Aorta (tissue), 5 donors: ENCODE measurements around the gene COA7. TPM values are rescaled to one million over a fixed set of nuclear protein-coding genes. Genes with fewer than 3 reads are reported as not detected.
"Not testable (repeated sequence)": the region's sequence is repeated elsewhere in the genome, so short reads cannot be mapped to it uniquely, and the experiment has no call there.

Source experiments
- ATAC-seq: fragments of 200-7000 bp; cut with Tn5 transposase; one replicate; pipeline ENCODE4 v1.9.1; 2022; ENCODE audit warnings: moderate library complexity; ENCODE audit not compliant: low FRiP score
- DNase-seq, 2 donors: peaks; one replicate each; pipeline ENCODE4 v3.0.0-alpha.2; 2020
- H3K27ac ChIP-seq, 2 donors: one replicate each; pipeline ENCODE4 v1.5.1; 2013; ENCODE audit warnings: low read length in 2 of 2, mild to moderate bottlenecking in 2 of 2, moderate library complexity in 2 of 2, control low read depth in 1 of 2, inconsistent platforms in 1 of 2, low read depth in 1 of 2
- H3K27me3 ChIP-seq, 2 donors: one replicate each; pipeline ENCODE4 v1.6.1; 2013; ENCODE audit warnings: control low read depth in 1 of 2, low read length in 1 of 2, mild to moderate bottlenecking in 1 of 2, moderate library complexity in 1 of 2; ENCODE audit not compliant: insufficient read depth in 2 of 2, control insufficient read depth in 1 of 2
- H3K36me3 ChIP-seq, 2 donors: one replicate each; pipeline ENCODE4 v1.6.1; 2013; ENCODE audit warnings: control low read depth in 1 of 2, low read length in 1 of 2, mild to moderate bottlenecking in 1 of 2; ENCODE audit not compliant: insufficient read depth in 2 of 2, control insufficient read depth in 1 of 2
- H3K4me1 ChIP-seq, 2 donors: one replicate each; pipeline ENCODE4 v1.6.1; 2013; ENCODE audit warnings: low read length in 2 of 2, control low read depth in 1 of 2, mild to moderate bottlenecking in 1 of 2, moderate library complexity in 1 of 2; ENCODE audit not compliant: insufficient read depth in 2 of 2, control insufficient read depth in 1 of 2
- H3K4me3 ChIP-seq, 2 donors: one replicate each; pipeline ENCODE4 v1.5.1; 2013; ENCODE audit warnings: low read length in 2 of 2, control low read depth in 1 of 2, mild to moderate bottlenecking in 1 of 2
- H3K9me3 ChIP-seq: one replicate; pipeline ENCODE4 v1.6.1; 2013; ENCODE audit warnings: mild to moderate bottlenecking, low read length; ENCODE audit not compliant: control insufficient read depth
- WGBS, 2 donors: extraction: QIAGEN DNeasy Blood & Tissue Kit; methylation state at CpG; one replicate each; pipeline ENCODE4 v1.1.7; 2013; 5-methylcytosine and 5-hydroxymethylcytosine counted together
- intact Hi-C, 2 donors: fragments of 100-400 bp; cut with DNase I; formaldehyde crosslinking; loops; one replicate each; pipeline versions ENCODE4 v1.14.2 to v1.15.0; 2022
- polyA plus RNA-seq, 2 donors: library from polyadenylated mRNA; stranded (reverse); fragments of 200-250 nt; gene quantifications; one replicate each; pipeline ENCODE4 v1.2.3, GENCODE V29; 2013
- total RNA-seq, 2 donors: library from RNA; stranded (reverse); fragmentation: NEBNext Ultra II Directional; extraction: Animal tissue kit (Norgen Biotek cat#: 25700); gene quantifications; one replicate each; pipeline ENCODE4 v1.2.1, GENCODE V29; 2021
- donor health status: healthy with polysubstance abuse.
- donor health status: Bipolar disorder and iron deficiency.
- donor health status: DM: no; HTN: no; CAD: no.
- donor health status: DM: no; HTN: no; CAD: no.
- donor health status: DM: yes; HTN: yes; CAD: no.

COA7 gene
- total and polyA plus RNA-seq, 4 donors, result 3.2 to 10.5 (median 7.5) TPM

DNA sequence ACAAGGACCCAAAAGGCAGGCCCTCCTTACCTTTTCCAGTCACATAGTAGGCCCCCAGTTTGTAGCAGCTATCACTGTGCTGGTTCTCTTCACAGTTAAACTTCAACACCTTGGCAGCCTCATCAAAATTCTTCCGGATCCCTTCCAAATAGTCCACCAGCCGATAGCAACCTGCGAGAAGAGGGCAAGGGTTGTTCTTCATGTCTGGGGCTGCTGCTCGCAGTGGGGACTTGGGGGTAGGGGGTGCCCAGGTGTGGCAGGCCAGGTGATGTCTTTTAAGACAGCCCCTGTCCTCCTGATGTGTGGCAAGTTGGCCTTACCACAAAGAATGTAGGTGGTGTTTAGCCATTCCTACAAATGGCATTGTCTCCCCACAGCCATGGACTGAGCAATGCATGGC is 5.5 kb downstream of the COA7 start:
- Histone ChIP-seq H3K9me3 (no peaks in the 10 kb centered on the region), H3K4me1 (no peaks in the 10 kb centered on the region), H3K36me3 (peaks cover 0 to 3% of the 10 kb centered on the region in 2 donors), H3K27ac (no peak overlapping the region), H3K4me3 (no peak overlapping the region), H3K27me3 (no peaks in the 10 kb centered on the region)
- ATAC-seq, result no peak
- DNase-seq, result no peak
- 95 to 99% methylated on average over 4 of the region's 4 CpGs for WGBS, 2 donors
- intact Hi-C loops, result loop anchor here in 1 of 2 donors (10.0 kb wide), 1 partner anchor 138 kb away; the partner anchor contains the start of gene TUT4

DNA sequence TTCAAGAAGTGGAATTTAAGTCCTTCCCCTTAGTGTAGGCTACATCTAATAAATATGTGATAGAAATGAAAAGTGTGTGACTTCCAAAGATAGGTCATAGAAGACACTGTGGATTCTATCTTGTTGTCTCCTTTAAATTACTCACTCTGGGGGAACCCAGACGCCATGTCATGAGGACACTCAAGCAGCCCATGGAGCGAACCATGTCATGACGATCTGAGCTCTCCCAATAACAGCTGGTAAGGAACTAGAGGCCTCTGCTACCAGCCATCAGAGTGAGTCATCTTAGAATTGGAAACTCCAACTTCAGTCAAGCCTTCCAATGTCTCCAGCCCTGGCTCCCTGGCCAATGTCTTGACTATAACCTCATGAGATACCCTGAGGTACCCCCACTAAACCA is 6.3 kb downstream of the COA7 start:
- Histone ChIP-seq H3K4me3 (no peak overlapping the region), H3K4me1 (no peaks in the 10 kb centered on the region), H3K9me3 (no peaks in the 10 kb centered on the region), H3K27ac (no peak overlapping the region), H3K36me3 (peaks cover 0 to 6% of the 10 kb centered on the region in 2 donors), H3K27me3 (no peaks in the 10 kb centered on the region)
- DNase-seq (no peak), ATAC-seq (no peak)
- WGBS, 2 donors, result 96% methylated on average over 3 of the region's 3 CpGs
- intact Hi-C loops, result loop anchor here in 1 of 2 donors (10.0 kb wide), 1 partner anchor 137 kb away; the partner anchor contains the start of gene TUT4

DNA sequence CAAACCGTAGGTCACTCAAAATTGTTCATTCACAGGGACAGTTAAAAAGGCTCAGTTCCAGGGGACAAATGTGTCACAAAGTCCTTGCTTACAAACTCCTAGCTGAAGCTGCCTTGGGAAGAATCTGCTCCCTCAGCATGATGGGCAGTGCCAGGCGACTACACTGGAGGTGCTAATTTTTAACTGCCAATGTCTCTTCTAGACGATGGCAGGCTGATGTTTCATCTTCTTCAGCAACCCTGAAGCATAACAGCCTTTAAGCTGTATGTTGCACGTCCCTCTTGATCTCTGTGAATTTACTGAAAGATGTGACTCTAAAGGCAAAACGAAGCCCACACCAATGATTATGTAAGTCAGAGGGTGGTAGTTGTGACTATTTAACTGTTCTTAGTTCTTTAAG is 11.3 kb downstream of the COA7 start:
- DNase-seq (no peak), ATAC-seq (no peak)
- Histone ChIP-seq H3K4me1 (no peaks in the 10 kb centered on the region), H3K36me3 (peaks cover 0 to 4% of the 10 kb centered on the region in 2 donors), H3K4me3 (no peak overlapping the region), H3K27me3 (no peaks in the 10 kb centered on the region), H3K27ac (no peak overlapping the region), H3K9me3 (no peaks in the 10 kb centered on the region)
- WGBS, 2 donors, result 95 to 96% methylated on average over 5 of the region's 5 CpGs
- intact Hi-C loops, result no loop called here

DNA sequence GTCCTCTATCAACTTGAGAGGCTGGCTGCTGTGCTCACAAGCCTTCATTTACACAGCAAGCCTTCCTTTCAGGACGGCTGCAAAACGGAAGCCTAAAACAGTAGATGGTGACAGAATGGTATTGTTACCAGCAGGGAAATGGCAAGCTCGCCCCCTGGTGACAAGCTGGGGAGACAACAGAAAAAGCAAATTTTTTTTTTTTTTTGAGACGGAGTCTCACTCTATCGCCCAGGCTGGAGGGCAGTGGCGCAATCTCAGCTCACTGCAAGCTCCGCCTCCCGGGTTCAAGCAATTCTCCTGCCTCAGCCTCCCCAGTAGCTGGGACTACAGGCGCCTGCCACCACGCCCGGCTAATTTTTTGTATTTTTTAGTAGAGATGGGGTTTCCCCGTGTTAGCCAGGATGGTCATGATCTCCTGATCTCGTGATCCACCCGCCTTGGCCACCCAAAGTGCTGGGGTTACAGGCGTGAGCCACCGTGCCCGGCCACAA is 11.8 kb downstream of the COA7 start:
- 62 to 64% methylated on average over 17 of the region's 17 CpGs for WGBS, 2 donors

DNA sequence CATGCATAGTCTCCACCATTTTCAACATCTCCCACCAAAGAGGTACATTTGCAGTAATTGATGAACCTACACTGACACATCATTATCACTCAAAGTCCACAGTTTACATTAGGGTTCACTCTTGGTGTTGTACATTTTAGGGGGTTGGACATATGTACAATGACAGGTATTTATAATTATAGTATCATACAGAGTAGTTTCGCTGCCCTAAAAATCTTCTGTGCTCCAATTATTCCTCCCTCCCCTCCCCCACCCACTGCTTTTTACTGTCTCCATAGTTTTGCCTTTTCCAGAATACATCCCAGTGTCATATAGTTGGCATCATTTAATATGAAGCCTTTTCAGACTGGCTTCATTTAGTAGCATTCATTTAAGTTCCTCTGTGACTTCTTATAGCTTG is 13.6 kb downstream of the COA7 start:
- DNase-seq (no peak), ATAC-seq (no peak)
- H3K36me3 ChIP-seq, result peaks cover 0 to 4% of the 10 kb centered on the region in 2 donors
- intact Hi-C loops, result no loop called here
- no peak overlapping the region for H3K27ac ChIP-seq
- H3K27me3 ChIP-seq, result no peaks in the 10 kb centered on the region
- WGBS, 2 donors, result 90 to 95% methylated on average over 1 of the region's 1 CpG
- no peak overlapping the region for H3K4me3 ChIP-seq
- no peaks in the 10 kb centered on the region for H3K4me1 ChIP-seq
- H3K9me3 ChIP-seq, result no peaks in the 10 kb centered on the region

More for the DNA sequence above, 11.8 kb downstream of the COA7 start:
- H3K36me3 ChIP-seq, H3K27me3 ChIP-seq, H3K27ac ChIP-seq, intact Hi-C loops, H3K9me3 ChIP-seq, H3K4me3 ChIP-seq, H3K4me1 ChIP-seq: not testable (repeated sequence)
- peak; percentile 78 to 83 for DNase-seq
- ATAC-seq, result peak; percentile 70

DNA sequence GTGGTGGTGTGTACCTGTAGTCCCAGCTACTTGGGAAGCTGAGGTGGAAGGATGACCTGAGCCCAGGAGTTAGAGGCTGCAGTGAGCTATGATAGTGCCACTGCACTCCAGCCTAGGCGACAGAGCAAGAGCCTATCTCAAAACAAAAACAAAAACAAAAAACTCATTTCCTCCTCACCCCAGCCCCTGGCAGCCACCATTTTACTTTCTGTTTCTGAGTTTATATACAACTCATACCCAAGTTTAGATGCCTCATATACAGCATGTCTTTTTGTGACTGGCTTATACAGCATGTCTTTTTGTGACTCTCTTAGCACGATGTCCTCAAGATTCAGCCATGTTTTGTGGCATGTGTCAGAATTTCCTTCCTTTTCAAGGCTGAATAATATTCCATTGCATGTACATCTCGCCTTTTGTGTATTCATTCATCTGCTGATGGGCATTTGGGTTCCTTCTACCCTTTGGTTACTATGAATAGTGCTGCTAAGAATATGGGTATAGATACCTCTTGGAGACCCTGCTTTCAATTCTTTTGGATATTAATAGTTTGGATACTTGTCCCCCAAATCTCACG is 14.7 kb downstream of the COA7 start:
- Histone ChIP-seq H3K9me3 (no peaks in the 10 kb centered on the region), H3K27ac (no peak overlapping the region), H3K4me3 (no peak overlapping the region), H3K36me3 (peaks cover 0 to 4% of the 10 kb centered on the region in 2 donors), H3K4me1 (no peaks in the 10 kb centered on the region), H3K27me3 (no peaks in the 10 kb centered on the region)
- DNase-seq (no peak), ATAC-seq (no peak)
- intact Hi-C loops, result no loop called here
- 92 to 94% methylated on average over 4 of the region's 4 CpGs for WGBS, 2 donors

DNA sequence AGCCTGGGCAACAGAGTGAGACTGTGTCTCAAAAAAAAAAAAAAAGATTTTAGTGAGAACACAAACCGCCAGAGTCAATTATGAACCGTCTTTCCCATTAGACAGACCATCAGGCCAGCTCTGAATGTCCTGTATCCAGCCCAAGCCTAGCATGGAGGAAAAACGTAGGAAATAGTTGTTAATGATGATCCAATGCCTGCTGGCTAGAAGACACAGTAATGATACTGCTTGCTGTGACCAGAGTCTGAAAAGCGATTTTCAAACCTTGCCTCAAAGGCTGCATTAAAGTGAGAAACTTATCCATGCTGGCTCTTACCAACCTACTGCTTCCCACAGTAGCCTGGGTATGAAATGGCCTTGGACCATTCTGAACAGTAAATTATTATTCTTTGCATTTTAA is 17.0 kb downstream of the COA7 start:
- DNase-seq (no peak), ATAC-seq (no peak)
- WGBS, 2 donors, result 85% methylated on average over 4 of the region's 4 CpGs
- Histone ChIP-seq H3K27me3 (no peaks in the 10 kb centered on the region), H3K4me1 (no peaks in the 10 kb centered on the region), H3K36me3 (no peaks in the 10 kb centered on the region), H3K9me3 (no peaks in the 10 kb centered on the region), H3K4me3 (no peak overlapping the region), H3K27ac (no peak overlapping the region)
- intact Hi-C loops, result no loop called here

DNA sequence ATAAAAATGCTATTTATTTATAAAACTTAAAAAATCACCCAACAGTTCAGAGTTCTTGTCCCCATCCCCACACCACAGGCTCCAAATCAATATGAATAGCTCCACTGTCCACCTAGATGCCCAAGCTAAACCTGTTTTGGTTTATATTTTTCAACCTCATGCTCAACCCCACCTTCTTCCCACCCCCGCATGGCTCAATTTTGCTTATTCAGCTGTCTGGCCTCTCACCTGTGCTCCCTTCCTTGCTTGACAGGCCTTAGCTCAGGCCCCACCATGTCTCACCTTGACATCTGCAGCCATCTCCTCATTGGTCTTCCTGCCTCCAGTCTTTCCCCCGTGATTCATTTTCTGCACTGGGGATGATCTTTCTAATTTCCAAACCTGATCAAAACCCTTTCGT is 17.8 kb downstream of the COA7 start:
- Histone ChIP-seq H3K27me3 (no peaks in the 10 kb centered on the region), H3K4me1 (no peaks in the 10 kb centered on the region), H3K9me3 (no peaks in the 10 kb centered on the region), H3K4me3 (no peak overlapping the region), H3K36me3 (no peaks in the 10 kb centered on the region), H3K27ac (no peak overlapping the region)
- 91 to 95% methylated on average over 3 of the region's 3 CpGs for WGBS, 2 donors
- intact Hi-C loops, result no loop called here
- DNase-seq (no peak), ATAC-seq (no peak)

DNA sequence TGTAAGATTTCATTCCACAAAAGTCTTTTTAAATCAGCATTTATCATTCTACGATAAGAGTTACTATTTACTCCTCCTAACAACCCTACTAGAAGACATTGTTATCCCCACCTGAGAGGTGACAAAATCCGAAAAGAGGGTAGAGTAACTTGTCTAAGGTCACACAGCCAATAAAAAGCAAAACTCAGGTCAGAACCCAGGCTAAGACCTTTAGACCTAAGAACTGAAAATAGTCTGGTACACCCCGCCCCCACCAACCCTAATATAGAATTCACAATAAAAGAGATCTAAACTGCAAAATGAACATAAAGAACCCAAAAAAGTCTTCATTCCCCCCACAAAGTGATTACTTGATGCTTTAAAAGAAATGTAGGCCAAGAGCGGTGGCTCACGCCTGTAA is 18.6 kb downstream of the COA7 start:
- Histone ChIP-seq H3K27me3 (no peaks in the 10 kb centered on the region), H3K36me3 (no peaks in the 10 kb centered on the region), H3K4me1 (no peaks in the 10 kb centered on the region), H3K4me3 (no peak overlapping the region), H3K9me3 (no peaks in the 10 kb centered on the region), H3K27ac (no peak overlapping the region)
- intact Hi-C loops, result no loop called here
- no peak for DNase-seq
- WGBS, 2 donors, result 93 to 96% methylated on average over 5 of the region's 5 CpGs
- no peak for ATAC-seq
